Thoracic aorta (tissue), 2 donors: ENCODE measurements around the gene UBE2R2. TPM values are rescaled to one million over a fixed set of nuclear protein-coding genes. Genes with fewer than 3 reads are reported as not detected.
A peak's percentile ranks its signal among the peaks of the same experiment; 100 is the strongest.
"Not testable (repeated sequence)": the region's sequence is repeated elsewhere in the genome, so short reads cannot be mapped to it uniquely, and the experiment has no call there.

Source experiments
- ATAC-seq: fragments of 150-250 bp; one replicate; pipeline ENCODE4 v1.8.0; 2017; ENCODE audit warnings: low read depth; ENCODE audit not compliant: insufficient number of reproducible peaks, low FRiP score
- DNase-seq: peaks from one replicate; pipeline ENCODE4 v3.0.0-alpha.2; 2020; ENCODE audit warnings: low spot score
- H3K27ac ChIP-seq, 2 donors: fragments of 200-600 bp; sonication (generic); 1 replicate in 1 of 2; 2 replicates in 1 of 2; pipeline ENCODE4 v1.5.1; 2016; ENCODE audit warnings: mild to moderate bottlenecking in 2 of 2, moderate library complexity in 2 of 2
- H3K27me3 ChIP-seq: fragments of 200-600 bp; sonication (generic); replicated peaks from 2 replicates; pipeline ENCODE4 v1.6.0; 2016; ENCODE audit warnings: mild to moderate bottlenecking; ENCODE audit not compliant: insufficient read depth
- H3K36me3 ChIP-seq: fragments of 200-600 bp; sonication (generic); one replicate; pipeline ENCODE4 v1.5.1; 2016
- H3K4me1 ChIP-seq, 2 donors: fragments of 200-600 bp; sonication (generic); 1 replicate in 1 of 2; 2 replicates in 1 of 2; pipeline versions ENCODE4 v1.5.1 to v1.6.0; 2016; ENCODE audit warnings: low read depth in 2 of 2, mild to moderate bottlenecking in 1 of 2; ENCODE audit not compliant: control insufficient read depth in 1 of 2
- H3K4me3 ChIP-seq: fragments of 200-600 bp; sonication (generic); 2 replicates; pipeline ENCODE4 v1.5.1; 2016; ENCODE audit warnings: mild to moderate bottlenecking
- H3K9me3 ChIP-seq: fragments of 200-600 bp; sonication (generic); 2 replicates; pipeline ENCODE4 v1.5.1; 2016
- total RNA-seq, 2 donors: library from RNA; depleted of rRNA; stranded (reverse); fragments of >200 nt; gene quantifications; one replicate each; pipeline versions ENCODE4 v1.1.0 to v1.2.3, GENCODE V29; 2016
- TF ChIP-seq, protein P1 (sequence below): fragments of 200-600 bp; sonication (generic); IDR thresholded peaks from one replicate; pipeline ENCODE4 v1.5.1; 2019; ENCODE audit warnings: antibody characterized with exemption

The UBE2R2 gene
- total RNA-seq, 2 donors from 2014 or later, result 21.3 to 32.5 TPM

DNA sequence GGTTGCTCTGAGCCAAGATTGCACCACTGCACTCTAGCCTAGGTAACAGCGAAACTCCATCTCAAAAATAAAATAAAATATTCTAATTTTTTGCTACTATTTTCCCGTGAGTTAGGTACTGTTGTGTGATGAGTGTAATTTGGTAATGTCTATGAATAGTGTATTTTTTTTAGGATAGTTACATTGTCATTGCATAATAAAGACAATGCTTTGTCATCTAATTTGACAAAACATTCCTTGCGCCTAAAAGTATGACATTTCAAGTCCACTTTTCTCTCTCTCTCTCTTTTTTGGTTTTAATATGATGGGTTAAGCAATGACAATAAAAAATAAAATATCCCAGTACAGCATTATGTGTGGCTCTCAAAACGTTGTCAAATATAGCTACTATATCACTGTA is 29.3 kb downstream of the UBE2R2 start:
- TF ChIP-seq, protein P1, sequence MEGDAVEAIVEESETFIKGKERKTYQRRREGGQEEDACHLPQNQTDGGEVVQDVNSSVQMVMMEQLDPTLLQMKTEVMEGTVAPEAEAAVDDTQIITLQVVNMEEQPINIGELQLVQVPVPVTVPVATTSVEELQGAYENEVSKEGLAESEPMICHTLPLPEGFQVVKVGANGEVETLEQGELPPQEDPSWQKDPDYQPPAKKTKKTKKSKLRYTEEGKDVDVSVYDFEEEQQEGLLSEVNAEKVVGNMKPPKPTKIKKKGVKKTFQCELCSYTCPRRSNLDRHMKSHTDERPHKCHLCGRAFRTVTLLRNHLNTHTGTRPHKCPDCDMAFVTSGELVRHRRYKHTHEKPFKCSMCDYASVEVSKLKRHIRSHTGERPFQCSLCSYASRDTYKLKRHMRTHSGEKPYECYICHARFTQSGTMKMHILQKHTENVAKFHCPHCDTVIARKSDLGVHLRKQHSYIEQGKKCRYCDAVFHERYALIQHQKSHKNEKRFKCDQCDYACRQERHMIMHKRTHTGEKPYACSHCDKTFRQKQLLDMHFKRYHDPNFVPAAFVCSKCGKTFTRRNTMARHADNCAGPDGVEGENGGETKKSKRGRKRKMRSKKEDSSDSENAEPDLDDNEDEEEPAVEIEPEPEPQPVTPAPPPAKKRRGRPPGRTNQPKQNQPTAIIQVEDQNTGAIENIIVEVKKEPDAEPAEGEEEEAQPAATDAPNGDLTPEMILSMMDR, result no peak
- H3K4me1 ChIP-seq, result peaks cover 28 to 54% of the 10 kb centered on the region in 2 donors
- H3K4me3 ChIP-seq, result no peak overlapping the region
- ATAC-seq, result no peak
- no peak for DNase-seq
- H3K9me3 ChIP-seq, result no peaks in the 10 kb centered on the region
- no peak overlapping the region for H3K27ac ChIP-seq
- H3K27me3 ChIP-seq, result no peaks in the 10 kb centered on the region
- no peaks in the 10 kb centered on the region for H3K36me3 ChIP-seq

DNA sequence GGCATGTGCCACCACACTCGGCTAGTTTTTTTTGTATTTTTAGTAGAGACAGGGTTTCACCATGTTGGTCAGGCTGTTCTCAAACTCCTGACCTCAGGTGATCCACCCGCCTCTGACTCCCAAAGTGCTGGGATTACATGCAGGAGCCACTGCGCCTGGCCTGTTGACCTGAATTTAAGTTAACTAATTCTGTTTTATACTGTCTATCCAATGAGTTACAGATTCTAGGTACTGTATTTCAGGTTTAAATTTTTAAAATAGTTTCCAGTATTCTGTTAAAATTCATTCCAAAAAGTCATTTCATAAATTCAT is 30.9 kb downstream of the UBE2R2 start:
- not testable (repeated sequence) for ATAC-seq, H3K9me3 ChIP-seq, H3K27me3 ChIP-seq, DNase-seq, H3K4me3 ChIP-seq, H3K27ac ChIP-seq, H3K36me3 ChIP-seq
- peaks cover 35 to 54% of the 10 kb centered on the region in 2 donors for H3K4me1 ChIP-seq

DNA sequence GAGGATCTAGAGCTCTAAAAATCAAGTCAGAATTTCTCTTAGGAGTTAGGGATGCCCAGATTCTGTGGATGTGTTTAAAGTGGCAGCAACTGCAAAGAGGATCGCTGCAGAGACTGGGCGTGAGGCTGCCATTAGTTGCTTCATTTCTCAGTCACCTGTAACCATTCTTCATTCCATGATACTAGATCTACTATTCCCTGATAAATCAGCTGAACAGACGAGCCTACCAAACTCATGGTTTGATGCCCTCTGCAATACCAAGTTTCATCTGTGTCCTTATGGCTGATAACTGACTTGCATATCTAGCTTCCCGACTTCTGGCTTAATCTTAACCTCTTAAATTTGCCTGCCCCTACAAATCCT is 33.3 kb downstream of the UBE2R2 start:
- no peaks in the 10 kb centered on the region for H3K9me3 ChIP-seq
- TF ChIP-seq, protein P1, result no peak
- DNase-seq (no peak), ATAC-seq (no peak)
- H3K36me3 ChIP-seq, result no peaks in the 10 kb centered on the region
- H3K4me1 ChIP-seq, result peaks cover 34 to 60% of the 10 kb centered on the region in 2 donors
- H3K27me3 ChIP-seq, result no peaks in the 10 kb centered on the region
- H3K4me3 ChIP-seq, result no peak overlapping the region
- no peak overlapping the region for H3K27ac ChIP-seq

DNA sequence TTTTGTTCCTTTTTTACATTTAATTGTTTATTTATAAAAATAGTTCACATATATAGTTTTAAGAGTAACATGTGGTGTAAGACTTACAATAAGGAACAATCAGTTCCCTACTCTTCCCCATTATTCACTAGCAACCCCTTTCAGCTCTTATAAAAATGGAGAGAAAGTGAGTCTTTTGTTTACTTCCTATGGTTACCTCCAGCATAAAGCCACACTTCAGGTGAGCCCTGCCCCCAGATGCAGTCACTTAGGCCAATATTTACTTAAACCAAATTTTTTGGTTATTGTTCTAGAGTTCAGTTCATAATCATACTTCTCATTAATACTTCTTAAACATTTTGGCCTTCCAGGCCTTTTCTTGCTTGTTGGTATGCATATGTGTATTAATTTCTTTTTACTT is 33.7 kb downstream of the UBE2R2 start:
- DNase-seq (no peak), ATAC-seq (no peak)
- TF ChIP-seq, protein P1, result no peak
- Histone ChIP-seq H3K27ac (peak overlapping the region in 1 of 2 donors; percentile 25), H3K9me3 (no peaks in the 10 kb centered on the region), H3K4me3 (no peak overlapping the region), H3K27me3 (no peaks in the 10 kb centered on the region), H3K4me1 (peaks cover 38 to 60% of the 10 kb centered on the region in 2 donors), H3K36me3 (no peaks in the 10 kb centered on the region)

DNA sequence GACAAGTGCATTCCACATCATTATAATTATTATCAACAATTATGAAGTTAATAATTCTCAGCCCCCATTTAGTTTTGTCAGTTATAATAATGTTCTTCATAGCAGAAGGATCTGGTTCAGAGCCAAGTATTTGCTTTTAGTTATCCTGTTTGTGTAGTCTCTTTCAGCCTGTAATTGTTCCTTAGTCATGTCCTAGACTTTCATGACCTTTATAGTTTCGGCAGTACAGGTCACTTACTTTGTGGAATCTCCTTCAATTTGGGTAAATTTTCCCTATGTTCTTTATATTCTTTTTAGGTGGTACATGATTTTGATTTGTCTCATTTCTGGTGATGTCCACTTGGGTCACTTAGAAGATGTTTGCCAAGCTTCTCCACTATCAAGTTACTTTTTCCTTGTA is 34.3 kb downstream of the UBE2R2 start:
- TF ChIP-seq, protein P1, result no peak
- H3K9me3 ChIP-seq, result no peaks in the 10 kb centered on the region

DNA sequence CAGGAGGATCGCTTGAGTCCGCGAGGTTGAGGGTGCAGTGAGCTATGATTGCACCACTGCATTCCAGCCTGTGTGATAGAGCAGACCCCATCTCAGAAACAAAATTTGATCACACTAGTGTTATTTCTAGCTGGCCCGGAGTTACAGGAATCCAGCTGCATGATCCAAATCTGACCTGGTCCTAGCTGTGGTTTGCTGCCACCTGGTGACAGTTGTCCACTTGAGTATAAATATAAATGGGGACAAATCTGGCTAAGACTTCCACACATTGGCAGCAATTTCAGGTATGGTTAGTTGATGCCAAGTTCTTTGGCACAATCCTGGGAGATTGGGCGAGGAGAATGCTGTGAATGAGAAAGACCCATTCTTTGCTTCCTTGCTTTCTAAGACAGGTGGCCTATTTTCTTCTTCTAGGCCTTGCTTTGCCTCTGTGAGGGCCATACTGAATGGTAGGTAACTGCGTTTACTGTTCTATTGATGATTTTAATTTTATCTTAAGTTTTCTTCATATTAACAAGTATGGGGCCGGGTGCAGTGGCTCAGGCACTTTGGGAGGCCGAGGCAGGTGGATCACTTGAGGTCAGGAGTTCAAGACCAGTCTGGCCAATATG is 35.4 kb downstream of the UBE2R2 start:
- H3K27me3 ChIP-seq, result no peaks in the 10 kb centered on the region
- ATAC-seq, result peak; percentile 70
- TF ChIP-seq, protein P1, result peak; percentile 66
- H3K36me3 ChIP-seq, result no peaks in the 10 kb centered on the region
- peak; percentile 68 for DNase-seq
- H3K9me3 ChIP-seq, result no peaks in the 10 kb centered on the region
- peaks cover 29 to 56% of the 10 kb centered on the region in 2 donors for H3K4me1 ChIP-seq
- no peak overlapping the region for H3K27ac ChIP-seq
- no peak overlapping the region for H3K4me3 ChIP-seq

More for the DNA sequence above, 34.3 kb downstream of the UBE2R2 start:
- no peak for ATAC-seq
- no peak for DNase-seq
- H3K4me1 ChIP-seq, result peaks cover 35 to 60% of the 10 kb centered on the region in 2 donors
- no peak overlapping the region for H3K27ac ChIP-seq
- H3K27me3 ChIP-seq, result no peaks in the 10 kb centered on the region
- H3K4me3 ChIP-seq, result no peak overlapping the region
- H3K36me3 ChIP-seq, result no peaks in the 10 kb centered on the region
